NCI-H446 treated with DMSO at 0.1 percent for 48 hours (cell line): ENCODE measurements around the gene UPF2.
A peak's percentile ranks its signal among the peaks of the same experiment; 100 is the strongest.
"Not testable (repeated sequence)": the region's sequence is repeated elsewhere in the genome, so short reads cannot be mapped to it uniquely, and the experiment has no call there.

Experiments
- DNase-seq: peaks from one replicate; lab custom pipeline; 2025; lab: John Stamatoyannopoulos, UW

The UPF2 gene, protein sequence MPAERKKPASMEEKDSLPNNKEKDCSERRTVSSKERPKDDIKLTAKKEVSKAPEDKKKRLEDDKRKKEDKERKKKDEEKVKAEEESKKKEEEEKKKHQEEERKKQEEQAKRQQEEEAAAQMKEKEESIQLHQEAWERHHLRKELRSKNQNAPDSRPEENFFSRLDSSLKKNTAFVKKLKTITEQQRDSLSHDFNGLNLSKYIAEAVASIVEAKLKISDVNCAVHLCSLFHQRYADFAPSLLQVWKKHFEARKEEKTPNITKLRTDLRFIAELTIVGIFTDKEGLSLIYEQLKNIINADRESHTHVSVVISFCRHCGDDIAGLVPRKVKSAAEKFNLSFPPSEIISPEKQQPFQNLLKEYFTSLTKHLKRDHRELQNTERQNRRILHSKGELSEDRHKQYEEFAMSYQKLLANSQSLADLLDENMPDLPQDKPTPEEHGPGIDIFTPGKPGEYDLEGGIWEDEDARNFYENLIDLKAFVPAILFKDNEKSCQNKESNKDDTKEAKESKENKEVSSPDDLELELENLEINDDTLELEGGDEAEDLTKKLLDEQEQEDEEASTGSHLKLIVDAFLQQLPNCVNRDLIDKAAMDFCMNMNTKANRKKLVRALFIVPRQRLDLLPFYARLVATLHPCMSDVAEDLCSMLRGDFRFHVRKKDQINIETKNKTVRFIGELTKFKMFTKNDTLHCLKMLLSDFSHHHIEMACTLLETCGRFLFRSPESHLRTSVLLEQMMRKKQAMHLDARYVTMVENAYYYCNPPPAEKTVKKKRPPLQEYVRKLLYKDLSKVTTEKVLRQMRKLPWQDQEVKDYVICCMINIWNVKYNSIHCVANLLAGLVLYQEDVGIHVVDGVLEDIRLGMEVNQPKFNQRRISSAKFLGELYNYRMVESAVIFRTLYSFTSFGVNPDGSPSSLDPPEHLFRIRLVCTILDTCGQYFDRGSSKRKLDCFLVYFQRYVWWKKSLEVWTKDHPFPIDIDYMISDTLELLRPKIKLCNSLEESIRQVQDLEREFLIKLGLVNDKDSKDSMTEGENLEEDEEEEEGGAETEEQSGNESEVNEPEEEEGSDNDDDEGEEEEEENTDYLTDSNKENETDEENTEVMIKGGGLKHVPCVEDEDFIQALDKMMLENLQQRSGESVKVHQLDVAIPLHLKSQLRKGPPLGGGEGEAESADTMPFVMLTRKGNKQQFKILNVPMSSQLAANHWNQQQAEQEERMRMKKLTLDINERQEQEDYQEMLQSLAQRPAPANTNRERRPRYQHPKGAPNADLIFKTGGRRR

GRCh38 chr10:12042797-12043651 is at the start of gene UPF2:
Gene UPF2, minus strand, starts transcription at chr10:12042809. Its CDS starts 7,386 bp downstream, at chr10:12035423.
- peak; percentile 96 for DNase-seq

DNA sequence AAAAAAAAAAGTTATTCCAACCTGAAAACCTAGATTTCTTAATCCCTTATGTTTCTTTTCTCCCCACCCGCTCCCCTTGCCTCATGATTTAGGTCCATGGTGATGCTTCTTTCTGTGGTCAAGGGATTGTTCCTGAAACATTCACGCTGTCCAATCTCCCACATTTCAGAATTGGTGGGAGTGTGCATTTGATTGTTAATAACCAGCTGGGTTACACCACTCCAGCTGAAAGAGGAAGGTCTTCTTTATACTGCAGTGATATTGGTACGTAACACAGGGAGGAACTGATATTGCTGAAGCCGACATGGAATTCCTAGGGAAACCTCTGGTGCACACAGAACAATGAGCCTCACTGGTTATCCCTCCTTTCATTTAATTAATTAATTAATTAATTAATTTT is 48.8 kb upstream of the UPF2 start:
- no peak for DNase-seq

GRCh38 chr10:12088919-12089318 is 46.3 kb upstream of the UPF2 start:
- DNase-seq, result no peak

DNA sequence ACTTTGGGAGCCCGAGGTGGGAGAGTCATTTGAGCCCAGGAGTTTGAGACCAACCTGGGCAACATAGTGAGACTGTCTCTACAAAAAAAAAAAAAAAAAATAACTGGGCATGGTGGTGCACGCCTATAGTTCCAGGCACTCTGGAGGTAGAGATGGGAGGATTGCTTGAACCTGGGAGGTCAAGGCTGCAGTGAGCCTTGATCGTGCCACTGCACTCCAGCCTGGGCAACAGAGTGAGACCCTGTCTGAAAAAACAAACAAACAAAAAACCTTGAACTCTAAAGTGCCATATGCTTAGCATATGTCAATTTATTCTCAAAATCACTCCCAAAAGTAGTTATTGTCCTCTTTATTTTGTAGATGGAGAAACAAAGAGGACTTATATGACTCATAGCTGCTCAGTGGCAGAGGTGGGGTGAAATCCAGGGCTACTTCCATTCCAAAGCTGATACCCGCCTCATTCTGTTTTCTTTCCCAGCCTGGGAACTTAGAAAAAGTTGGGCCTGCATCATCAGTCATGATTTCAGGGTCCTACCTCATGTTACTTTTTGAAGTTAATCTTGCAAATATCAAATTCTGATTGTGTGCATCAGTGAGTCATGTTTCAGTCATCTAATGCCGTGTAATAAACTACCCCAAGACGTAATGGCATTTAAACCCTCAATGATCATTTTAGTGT is 39.4 kb upstream of the UPF2 start:
- DNase-seq, result no peak

GRCh38 chr10:12081470-12081869 is 38.9 kb upstream of the UPF2 start:
- DNase-seq, result no peak

DNA sequence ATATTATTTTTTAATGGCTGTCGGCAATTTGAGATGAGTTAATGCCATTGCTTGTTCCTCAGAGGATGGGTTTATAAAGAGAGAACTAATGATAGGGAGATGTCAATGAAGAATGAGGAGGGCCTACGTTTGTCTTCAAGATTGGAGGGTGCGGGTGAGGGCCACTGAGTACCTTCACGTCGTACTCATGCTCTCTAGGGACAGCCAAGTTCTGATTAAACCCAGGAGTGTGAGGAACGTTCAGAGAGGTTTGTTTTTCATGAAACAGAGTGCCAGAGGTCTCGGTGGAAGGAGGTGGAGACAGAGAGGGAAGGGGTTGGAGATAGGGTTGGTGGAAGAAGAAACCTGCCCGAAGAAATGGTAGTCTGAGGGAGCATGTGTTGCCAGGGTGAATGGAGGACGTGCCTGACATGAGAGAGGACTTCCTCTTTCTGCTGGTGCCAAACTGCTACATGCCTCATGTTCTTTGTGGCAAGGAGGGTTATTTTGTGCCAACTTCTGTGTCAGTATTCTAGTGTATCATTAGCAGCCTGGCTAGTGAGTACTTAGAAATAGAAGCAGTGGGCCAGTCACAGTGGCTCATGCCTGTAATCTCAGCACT is 35.1 kb upstream of the UPF2 start:
- no peak for DNase-seq

- DNase-seq, result no peak
These were observed 30.9 kb upstream of the UPF2 start for GRCh38 chr10:12073526-12073925.

DNA sequence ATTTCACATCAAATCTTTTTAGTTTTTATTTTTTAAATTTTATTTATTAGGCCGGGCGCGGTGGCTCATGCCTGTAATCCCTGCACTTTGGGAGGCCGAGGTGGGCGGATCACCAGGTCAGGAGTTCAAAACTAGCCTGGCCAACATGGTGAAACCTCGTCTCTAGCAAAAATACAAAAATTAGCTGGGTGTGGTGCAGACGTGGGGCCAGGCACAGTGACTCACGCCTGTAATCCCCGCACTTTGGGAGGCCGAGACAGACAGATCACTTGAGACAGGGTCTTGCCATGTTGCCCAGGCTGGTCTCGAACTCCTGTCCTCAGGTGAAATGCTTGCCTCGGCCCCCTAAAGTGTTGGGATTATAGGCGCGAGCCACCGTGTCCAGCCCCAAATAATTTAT is 28.8 kb upstream of the UPF2 start:
- DNase-seq, result not testable (repeated sequence)

DNA sequence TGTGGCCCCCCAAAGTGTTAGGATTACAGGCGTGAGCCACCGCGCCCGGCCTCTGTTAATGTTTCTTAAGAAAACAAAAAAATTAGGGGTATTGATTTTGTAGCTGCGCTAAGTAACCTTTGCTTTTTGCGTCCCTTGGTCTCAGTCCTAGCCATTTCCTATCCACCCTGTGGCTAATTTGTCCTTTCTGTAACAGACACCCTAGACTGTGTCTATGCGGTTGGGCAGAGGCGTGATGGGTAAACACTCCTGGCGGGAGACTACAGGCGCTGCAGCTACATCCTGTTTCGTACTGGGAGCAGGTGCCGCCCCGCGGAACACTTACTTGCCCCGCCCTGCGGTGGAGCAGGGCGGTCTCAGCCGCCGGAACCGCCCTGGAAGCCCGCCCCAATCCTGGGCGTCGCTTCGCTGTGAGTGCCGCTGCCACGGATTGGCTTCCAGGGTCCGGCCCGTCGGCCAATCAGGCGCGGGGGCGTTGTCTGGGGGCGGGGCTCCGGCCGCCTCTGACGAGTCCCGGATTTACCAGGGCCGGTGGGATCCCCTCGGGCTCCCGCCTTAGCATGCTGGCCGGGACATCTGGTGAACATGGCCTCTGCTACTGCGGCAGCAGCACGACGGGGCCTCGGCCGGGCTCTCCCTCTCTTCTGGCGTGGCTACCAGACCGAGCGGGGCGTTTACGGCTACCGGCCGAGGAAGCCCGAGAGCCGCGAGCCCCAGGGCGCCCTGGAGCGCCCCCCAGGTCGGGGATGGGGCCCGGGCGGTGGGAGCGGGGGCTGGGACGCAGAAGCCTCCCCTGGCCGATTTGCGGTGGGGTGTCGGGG is 26.1 kb upstream of the UPF2 start, which contains the start of gene DHTKD1:
TSS of gene DHTKD1 (plus strand) at position 506 of the 821 bp plus-strand sequence. CDS start at position 586, 80 bp downstream.
- DNase-seq, result peak; percentile 93

DNA sequence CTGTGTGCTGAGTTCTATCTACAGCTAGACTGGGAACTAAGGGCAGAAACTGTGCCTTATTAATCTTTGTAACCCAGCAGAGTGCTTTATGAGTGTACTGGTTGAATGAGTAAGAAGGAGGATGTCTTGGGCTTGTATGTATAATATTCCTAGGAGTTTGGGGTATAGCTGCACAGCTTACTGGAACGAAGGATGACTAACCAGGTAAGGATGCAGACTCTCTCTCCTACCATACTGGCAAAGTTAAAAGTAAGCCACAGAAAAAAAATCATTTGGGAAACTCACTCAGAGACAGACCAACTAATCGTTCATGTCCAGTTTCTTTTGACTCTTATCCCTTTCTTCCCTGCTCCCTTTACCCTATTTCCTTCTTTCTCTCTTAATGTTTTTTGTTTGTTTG is 24.7 kb upstream of the UPF2 start:
- no peak for DNase-seq

- no peak for DNase-seq
These were observed 20.8 kb upstream of the UPF2 start for GRCh38 chr10:12063483-12063818.

GRCh38 chr10:12062754-12063482 is 20.3 kb upstream of the UPF2 start:
- DNase-seq, result no peak

- no peak for DNase-seq
These were observed 18.5 kb upstream of the UPF2 start for GRCh38 chr10:12061124-12061523.

GRCh38 chr10:12056748-12057147 is 14.1 kb upstream of the UPF2 start:
- DNase-seq, result peak; percentile 31

- no peak for DNase-seq
These were observed 13.1 kb upstream of the UPF2 start for GRCh38 chr10:12055732-12056131.

DNA sequence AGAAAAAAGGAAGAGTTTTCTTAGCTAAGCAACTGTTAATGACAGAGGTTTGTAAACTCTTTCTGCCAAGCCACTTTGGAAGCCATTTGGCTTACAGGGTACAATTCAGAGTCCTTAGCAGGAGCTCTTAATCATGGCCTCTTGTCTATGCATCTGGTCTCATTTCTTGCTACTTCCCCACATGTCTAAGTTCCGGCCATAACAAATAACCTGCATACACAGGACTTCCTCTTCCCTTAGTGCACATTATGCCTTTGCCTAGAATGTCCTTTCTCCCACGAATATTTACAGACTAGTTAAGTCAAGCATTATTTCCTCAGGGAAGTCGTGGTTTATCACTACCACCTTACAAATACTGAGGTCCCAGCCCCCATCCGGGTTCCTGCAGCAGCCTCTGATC is 8.6 kb upstream of the UPF2 start:
- no peak for DNase-seq

DNA sequence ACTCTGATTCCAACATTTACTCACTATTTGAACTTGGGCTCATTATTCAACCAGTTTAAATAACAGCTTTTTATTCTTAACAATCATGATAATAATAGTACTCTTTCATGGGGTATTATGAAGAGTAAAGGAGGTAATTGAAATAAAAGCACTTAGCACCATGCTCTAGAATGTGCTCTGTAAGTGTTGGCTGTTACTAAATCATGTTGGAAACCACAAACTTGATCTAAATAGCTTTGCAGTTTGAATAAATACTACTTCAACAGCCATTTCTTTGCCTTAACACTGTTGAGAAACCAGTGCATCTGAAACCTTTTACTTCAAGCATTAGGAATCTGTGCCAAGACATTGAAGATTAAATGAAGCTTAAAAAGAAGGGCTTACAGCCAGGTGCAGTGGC is 7.9 kb upstream of the UPF2 start:
- peak; percentile 5 for DNase-seq

- DNase-seq, result no peak
These were observed 5.9 kb upstream of the UPF2 start for GRCh38 chr10:12048547-12048946.

DNA sequence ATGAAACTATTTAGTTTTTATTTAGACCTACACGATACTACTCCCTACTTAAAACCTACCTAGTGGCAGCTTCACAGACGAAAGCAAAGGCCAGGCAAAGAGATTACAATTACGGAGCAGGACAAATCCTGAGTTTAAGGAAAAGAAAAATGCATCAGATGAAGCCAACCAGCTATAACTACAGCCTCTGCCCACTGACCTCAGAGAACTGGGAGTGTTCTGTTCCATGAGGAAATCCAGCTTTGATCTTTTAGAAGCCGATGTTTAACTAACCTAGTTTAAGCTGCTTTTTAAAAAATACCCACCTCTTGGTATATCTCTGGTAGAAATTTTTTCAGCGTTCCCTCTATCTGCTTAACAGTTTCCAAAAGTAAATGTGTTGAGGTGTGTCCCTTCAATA is 3.0 kb upstream of the UPF2 start:
- no peak for DNase-seq
